T-helper 22 cell (primary cell): ENCODE measurements around the gene ITFG1.
"Not testable (repeated sequence)": the region's sequence is repeated elsewhere in the genome, so short reads cannot be mapped to it uniquely, and the experiment has no call there.

Experiments used
- DNase-seq: peaks from one replicate; pipeline ENCODE4 v3.0.0-alpha.2; 2020; ENCODE audit warnings: low read depth

ITFG1 gene

DNA sequence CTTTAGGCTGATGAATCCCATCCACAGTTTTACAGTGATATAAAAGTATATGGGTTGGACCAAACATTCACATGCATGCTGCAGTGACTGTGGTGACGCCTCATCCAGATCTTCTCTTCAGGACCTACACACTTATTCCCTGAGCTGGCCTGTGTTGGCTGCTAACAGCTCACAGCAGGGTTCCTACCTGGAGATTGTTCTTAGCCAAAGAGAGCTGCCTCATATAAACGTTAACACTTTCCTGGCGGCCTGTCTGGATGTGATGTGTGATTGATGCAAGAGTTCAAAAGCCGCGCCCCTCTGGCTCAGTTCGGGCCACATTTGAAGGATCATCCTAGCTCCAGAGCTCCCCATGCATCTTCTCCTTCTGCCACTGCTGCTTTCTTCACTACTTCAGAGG lies 224.1 kb downstream of the ITFG1 start:
- no peak for DNase-seq

- DNase-seq: no peak
Measured at GRCh38 chr16:47230296-47230695, 230.6 kb downstream of the ITFG1 start.

GRCh38 chr16:47229053-47230050 lies 231.5 kb downstream of the ITFG1 start:
- DNase-seq: no peak

- DNase-seq: no peak
Measured at GRCh38 chr16:47228241-47228640, 232.6 kb downstream of the ITFG1 start.

GRCh38 chr16:47213761-47214440 lies 247.0 kb downstream of the ITFG1 start:
- DNase-seq: no peak

- no peak for DNase-seq
Measured at GRCh38 chr16:47211218-47211617, 249.6 kb downstream of the ITFG1 start.

DNA sequence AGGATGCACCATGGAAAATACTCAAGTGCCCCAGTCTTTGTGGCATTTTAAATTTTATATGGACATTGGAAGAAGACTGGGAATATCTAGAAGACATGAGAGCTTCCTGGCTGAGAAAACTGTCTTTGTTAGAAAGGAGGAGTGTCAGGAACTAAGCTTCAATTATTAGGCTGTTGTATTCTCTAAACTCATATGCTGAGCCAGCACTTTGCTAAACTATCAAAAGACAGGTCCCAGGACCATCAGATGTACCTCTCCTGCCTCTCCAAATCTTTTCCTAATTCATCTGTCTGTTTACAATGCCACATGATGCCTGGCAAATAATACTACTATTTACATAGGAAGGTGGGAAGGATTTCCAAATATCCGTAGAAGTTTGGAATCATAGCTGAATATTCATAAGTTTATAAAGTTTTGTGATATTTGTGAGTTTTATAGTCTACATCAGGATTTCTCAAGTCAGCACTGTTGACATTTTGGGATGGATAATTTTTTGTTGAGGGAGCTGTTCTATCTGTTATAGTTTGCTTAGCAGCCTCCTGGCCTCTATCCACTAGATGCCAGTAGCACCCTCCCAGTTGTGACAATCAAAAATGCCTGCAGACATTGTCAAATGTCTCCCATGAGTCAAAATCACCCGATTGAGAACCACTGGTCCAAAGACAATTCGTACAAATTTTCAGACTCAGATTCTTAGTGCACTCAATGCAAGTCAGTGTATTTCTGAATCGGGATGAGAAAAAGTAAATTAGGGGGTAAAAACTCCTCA lies 255.9 kb downstream of the ITFG1 start:
- DNase-seq: no peak

DNA sequence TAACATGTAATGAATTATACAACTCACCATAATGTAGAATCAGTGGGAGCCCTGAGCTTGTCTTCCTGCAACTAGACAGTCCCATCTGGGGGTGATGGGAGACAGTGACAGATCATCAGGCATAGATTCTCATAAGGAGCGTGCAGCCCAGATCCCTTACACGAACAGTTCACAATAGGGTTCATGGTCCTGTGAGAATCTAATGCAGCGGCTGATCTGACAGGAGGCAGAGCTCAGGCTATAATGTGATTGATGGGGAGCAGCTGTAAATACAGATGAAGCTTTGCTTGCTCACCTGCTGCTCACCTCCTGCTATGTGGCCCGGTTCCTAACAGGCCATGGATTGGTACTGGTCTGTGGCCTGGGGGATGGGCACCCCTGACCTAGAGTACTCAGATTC lies 257.4 kb downstream of the ITFG1 start:
- DNase-seq: not testable (repeated sequence)

GRCh38 chr16:47198180-47198575 lies 262.7 kb downstream of the ITFG1 start:
- DNase-seq: no peak

- DNase-seq: no peak
Measured at GRCh38 chr16:47197536-47198179, 263.2 kb downstream of the ITFG1 start.

GRCh38 chr16:47196457-47196856 lies 264.4 kb downstream of the ITFG1 start:
- DNase-seq: no peak

DNA sequence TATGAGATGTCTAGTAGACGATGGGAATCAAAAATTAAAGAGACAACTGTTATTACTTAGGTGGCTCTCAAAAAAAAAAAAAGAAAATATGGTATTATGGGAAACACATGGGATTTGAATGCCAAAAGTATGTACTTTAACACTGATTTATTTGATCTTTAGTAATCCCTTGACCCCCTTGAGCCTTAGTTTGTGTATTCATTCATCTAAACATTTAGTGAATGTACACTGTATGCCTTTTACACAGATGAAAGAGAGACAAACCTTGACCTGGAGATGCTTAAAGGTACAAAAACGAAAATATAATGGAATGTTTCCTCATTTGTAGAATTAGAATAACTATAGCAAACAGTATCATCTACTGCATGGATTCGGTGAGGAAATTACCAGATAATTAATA lies 278.5 kb downstream of the ITFG1 start:
- no peak for DNase-seq

DNA sequence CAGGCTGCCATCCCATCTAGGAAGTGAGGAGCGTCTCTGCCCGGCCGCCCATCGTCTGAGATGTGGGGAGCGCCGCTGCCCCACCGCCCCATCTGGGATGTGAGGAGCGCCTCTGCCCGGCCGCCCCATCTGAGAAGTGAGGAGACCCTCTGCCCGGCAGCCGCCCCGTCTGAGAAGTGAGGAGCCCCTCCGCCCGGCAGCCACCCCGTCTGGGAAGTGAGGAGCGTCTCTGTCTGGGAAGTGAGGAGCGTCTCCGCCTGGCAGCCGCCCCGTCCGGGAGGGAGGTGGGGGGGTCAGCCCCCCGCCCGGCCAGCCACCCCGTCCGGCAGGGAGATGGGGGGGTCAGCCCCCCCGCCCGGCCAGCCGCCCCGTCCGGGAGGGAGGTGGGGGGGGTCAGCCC lies 279.8 kb downstream of the ITFG1 start:
- DNase-seq: not testable (repeated sequence)

DNA sequence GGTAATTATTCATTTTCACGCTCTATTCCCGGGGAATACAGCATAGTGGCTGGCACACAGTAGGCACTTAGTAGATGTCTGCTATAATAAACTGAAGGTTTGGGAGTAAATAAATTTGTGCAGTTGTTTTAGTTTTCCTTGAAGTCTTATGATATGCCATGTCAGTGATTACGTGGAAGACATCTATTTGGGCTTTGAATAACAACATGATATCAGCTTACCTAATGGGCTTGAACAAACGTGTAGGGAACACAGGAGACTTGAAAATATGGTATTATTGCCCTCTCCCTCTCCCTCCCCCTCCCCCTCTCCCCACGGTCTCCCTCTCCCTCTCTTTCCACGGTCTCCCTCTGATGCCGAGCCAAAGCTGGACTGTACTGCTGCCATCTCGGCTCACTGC lies 280.8 kb downstream of the ITFG1 start:
- no peak for DNase-seq

- no peak for DNase-seq
Measured at GRCh38 chr16:47175152-47175551, 285.7 kb downstream of the ITFG1 start.

DNA sequence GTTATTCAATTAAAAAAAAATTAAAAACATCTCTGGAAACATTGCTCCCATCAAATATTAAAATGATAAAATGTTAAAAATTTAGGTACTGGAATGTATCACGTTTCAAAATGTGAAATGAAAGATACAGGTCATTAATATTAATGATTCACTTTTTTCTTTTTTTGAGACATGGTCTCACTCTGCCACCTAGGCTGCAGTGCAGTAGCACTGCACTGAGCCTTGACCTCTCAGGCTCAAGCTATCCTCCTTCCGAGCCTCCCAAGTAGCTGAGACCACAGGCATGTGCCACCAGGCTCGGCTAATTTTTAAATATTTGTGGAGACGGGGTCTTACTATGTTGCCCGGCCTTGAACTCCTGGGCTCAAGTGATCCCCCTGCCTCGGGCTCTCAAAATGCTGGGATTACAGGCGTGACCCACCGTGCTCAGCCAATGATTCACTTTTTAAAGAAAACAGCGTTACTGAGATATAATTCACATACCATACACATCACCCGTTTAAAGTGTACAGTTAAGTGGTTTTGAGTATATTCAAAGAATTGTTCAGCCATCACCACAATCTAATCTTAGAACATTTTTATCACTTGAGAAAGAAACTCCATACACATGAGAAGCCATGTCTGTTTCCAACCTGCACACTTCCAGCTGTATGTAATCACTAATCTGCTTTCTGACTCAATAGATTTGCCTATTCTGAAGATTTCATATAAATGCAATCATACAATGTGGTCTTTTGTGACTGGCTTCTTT lies 298.0 kb downstream of the ITFG1 start:
- DNase-seq: no peak

GRCh38 chr16:47161464-47161863 lies 299.4 kb downstream of the ITFG1 start:
- no peak for DNase-seq

DNA sequence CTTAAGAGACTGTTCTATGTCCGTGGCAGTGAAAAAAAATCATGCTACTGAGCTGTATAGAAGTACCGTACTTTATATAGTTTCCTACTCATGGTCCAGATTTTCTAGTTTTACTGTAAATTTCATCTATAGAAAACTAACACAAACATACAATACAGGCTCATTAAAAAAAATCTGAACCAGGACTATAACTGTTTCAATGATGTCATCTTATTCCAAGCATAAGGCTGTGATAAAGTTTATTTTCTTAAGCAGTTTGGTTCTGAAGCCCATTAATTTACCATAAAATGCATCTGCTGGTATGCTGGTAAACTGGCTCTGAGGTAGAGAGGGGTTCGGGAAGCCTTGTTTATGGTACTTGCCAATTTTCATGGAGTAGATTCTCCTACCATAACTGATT lies 300.4 kb downstream of the ITFG1 start:
- DNase-seq: no peak

DNA sequence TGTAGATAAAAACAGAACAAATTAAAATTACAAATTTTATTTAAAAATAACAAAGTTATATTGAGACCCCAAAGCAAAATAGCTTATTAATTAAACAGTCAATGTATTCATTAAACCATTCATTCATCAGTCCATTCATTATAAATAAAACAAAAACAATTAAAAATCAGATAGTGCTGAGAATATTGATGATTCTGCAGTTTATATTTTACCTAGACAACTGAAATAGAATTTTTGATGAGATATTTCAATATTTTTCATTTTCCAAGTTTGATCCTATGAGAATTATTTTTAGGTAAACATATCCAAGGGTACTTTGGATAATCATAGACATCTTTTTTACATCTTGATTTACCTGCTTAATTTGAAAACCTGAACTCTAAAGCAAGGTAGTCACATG lies 301.9 kb downstream of the ITFG1 start:
- no peak for DNase-seq

GRCh38 chr16:47156680-47157215 lies 304.1 kb downstream of the ITFG1 start:
- DNase-seq: no peak

DNA sequence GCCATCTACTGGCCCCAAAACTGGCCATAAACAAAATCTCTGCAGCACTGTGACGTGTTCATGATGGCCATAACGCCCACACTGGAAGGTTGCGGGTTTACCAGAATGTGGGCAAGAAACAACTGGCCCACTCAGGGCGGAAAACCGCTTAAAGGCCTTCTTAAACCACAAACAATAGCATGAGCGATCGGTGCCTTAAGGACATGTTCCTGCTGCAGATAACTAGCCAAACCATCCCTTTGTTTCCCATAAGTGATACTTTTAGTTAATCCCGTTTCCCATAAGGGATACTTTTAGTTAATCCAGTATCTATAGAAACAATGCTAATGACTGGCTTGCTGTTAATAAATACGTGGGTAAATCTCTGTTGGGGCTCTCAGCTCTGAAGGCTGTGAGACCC lies 308.4 kb downstream of the ITFG1 start:
- DNase-seq: not testable (repeated sequence)
